Suppressor macrophage treated with lipopolysaccharide for 4 hours (primary cell): ENCODE results near the gene RUNX3.
"Not testable (repeated sequence)": the region's sequence is repeated elsewhere in the genome, so short reads cannot be mapped to it uniquely, and the experiment has no call there.

Experiments used
- DNase-seq: peaks from one replicate; pipeline ENCODE4 v3.0.0-alpha.2; 2020

RUNX3 gene

DNA sequence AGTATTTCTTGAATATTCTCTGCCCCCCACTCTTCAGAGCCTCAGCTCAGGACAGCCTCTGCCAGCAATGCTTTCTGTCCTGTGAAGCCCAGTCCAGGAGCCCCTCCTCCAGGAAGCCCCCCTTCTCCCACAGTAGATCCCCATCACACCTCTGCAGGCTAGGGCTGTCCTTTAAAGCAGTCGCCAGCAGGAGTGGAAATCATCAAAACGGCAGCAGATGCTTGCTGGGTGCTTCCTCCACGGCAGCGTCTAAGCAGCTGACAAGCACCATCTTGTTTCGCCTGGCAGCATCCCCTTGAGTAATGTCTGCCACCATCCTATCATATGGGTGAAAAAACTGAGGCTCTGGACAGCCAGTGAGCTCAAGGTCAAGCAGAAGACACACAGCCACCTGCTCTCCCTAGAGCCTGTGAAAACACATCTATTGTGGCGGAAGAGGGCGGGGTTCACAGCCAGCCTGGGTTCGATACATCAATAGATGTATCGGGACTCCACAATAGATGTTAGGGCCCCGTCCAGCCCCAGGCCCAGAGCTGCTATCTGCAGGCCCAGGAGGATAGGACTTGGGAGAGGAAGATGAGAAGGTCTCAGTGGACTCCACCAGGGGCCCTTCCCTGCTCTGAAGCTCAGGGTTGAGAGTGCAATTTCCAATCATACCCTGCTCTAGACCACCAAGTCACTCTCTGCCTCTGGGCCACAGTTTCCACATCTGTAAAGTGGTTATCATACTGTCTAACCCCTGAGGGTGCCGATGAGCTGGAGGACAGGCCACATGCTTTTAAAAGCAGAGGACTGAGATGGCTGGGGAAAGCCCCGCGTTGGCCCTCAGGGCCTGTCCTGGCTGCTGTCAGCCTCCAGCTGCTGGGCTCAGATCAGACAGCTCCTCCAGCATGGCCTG lies 17.5 kb downstream of the RUNX3 start:
- DNase-seq: no peak

DNA sequence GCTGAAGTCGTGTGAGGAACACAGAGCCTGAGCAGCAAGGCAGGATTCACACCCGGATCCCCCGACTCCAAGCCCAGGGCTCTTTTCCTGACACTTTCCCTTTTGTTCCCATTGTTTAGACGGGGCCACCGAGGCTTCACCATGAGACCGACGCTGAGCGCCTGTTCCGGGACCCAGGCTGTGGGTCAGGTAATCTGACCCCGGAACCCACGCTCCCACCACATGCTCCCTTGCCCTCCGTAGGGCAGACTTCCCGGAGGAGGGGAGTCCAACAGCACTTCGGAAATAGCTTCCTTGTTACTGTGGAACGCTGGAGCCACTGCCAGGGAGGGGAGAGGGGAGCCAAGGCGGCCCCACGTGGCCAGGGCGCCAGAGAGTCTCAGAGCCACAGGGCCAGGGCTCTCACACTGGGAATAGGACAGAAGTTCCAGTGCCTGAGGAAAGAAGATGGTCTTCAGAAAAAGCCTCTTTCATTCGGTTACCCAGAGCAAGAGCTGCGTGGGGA lies 18.4 kb downstream of the RUNX3 start:
- no peak for DNase-seq

DNA sequence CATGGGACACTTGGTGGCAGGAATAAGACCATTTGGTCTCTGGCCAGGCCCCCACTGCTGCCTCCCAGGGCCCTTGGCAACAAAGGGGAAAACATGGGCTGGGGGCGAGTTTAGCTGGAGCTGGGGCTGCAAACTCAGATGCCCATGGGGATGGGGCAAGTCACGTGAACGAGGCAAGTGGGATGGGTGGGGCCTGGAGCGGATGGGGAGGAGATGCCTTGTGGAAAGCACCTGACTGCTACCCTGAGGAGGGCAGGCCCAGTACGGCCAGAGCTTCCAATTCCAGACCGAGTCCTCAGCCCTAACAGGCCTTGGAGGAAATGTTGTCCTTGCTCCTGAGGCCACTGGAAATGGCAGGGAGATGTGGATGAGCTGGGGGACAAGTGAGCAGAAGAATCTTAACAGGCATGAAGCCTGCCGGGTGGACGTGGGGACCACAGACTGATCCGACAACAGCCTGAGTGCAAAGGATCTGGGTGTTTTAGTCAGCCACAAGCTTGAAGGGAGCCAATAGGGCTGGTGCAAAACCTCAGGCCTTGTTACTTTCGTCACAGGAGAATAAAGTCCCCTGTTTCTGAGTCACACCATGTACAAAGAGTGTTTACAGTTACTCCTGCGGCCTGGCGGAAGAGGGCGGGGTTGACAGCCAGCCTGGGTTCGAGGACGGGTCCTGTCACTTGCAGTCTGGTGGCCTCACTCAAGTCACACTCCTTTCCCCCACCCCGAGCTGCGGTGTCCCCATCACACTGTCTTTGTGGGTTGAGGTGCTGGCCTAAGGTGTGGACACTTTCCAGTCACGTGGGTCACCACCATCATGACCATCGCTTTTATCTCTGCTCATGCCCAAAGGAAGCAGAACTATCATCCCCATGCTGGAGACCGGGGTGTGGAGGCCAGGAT lies 19.1 kb downstream of the RUNX3 start:
- peak; percentile 57 for DNase-seq

DNA sequence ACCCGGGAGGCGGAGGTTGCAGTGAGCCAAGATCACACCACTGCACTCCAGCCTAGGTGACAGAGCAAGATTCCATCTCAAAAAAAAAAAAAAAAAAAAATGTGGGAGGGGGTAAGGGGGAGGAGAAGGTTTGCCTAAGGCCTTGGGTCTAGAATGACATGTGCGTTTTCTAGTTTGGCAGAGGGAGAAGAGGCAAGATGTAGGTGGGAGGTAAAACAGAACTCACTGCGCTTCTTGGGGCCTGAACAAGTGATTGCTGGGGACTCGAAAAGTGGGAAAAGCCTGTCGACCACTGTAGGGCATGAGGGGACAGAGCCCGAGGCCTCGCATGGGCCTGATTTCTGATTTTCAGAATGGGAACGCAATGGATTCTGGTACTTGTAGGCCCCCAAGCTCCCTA lies 19.9 kb downstream of the RUNX3 start:
- DNase-seq: no peak

DNA sequence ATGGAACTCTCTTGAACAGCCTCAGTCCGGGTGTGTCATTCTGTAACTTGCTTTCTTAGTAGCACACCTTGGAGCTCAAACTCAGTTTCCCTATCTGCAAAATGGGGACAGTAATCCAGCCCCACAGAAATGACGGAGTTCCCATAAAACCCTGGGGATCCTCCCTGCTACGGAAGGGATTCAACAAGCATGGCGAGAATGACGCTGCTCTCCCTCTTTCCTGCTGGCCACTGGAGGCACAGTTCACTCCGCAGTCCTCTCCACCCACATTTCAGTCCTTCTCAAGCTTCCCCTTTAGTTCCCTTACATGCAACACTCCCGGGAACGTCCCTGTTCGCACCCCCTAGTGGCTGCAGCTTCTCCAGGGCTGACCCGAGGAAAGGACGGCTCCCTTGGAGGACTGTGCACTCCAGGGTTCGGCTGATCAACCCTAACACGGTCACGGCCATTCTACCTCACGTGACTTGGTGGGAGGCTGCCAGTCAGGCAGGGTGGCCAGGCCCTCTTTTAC lies 20.6 kb downstream of the RUNX3 start:
- peak; percentile 87 for DNase-seq

DNA sequence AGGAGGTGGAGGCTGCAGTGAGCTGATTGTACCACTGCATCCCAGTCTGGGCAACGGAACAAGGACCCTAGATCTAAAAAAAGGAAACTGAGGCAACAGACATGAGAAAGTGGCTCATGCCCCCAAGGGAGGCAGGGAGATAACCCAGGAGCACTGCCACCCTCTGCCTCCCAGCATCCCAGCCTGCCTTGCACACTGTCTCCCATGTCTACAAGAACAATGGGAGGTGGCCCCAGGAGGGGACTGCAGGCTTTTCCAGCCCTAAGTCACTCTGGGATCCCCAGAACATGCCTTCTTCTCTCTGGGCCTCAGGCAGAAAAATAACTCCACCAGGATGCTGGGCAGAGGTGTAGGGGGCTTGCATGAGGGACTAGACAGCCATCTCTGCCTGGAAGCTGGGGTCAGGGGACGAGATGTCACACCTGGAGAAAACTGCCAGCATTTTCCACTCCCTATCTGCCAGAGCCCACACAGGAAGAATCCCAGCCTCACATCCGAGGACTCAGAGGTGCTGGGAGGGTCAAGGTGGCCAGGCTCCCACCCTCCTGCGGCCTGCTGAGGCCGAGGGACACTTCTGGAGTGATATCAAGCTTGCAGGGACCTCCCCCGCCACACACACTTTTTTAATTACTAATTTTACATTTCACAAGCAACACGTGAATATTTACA lies 21.4 kb downstream of the RUNX3 start:
- DNase-seq: no peak

DNA sequence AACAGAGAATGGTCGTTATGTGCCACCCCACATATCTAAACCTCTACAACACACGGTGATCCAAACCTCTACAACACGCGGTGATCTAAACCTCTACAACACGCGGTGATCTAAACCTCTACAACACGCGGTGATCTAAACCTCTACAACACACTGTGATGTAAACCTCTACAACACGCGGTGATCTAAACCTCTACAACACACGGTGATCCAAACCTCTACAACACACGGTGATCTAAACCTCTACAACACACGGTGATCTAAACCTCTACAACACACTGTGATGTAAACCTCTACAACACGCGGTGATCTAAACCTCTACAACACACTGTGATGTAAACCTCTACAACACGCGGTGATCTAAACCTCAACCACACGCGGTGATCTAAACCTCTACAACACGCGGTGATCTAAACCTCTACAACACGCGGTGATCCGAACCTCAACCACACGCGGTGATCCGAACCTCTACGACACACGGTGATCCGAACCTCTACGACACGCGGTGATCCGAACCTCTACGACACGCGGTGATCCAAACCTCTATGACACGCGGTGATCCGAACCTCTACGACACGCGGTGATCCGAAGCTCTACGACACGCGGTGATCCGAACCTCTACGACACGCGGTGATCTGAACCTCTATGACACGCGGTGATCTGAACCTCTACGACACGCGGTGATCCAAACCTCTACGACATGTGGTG lies 22.3 kb downstream of the RUNX3 start:
- DNase-seq: not testable (repeated sequence)

DNA sequence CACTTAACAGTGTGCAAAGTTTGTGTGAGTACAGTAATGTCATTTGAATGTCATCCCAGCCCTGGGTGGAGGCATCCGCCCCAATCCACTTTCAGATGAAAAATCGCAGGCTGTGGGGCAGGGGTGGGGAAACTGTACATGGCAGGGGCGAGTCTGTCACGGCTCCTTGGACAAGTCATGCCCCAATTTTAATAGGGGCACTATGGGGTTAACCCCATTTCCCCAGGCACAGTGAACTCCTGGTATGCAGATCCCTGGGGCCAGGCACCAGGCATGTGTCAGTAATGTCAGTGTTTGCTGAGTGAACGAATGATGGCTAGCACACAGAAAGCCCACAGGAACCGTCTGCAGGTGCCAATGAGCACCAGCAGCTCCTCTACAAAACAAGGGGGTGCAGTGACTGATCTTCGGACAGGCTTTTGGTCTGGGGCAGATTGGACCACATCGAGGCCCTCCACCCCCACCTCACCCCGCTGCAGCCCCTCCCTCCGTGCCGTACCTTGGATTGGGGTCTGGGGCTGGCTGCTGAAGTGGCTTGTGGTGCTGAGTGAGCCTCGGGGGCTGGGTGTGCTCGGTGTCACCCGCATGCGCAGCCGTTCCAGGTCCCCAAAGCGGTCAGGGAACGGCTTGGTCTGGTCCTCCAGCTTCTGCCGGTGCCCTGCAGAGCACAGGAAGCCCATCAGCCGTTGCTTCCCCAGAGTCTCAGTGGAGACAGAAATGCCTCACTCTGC lies 23.2 kb downstream of the RUNX3 start:
- no peak for DNase-seq

DNA sequence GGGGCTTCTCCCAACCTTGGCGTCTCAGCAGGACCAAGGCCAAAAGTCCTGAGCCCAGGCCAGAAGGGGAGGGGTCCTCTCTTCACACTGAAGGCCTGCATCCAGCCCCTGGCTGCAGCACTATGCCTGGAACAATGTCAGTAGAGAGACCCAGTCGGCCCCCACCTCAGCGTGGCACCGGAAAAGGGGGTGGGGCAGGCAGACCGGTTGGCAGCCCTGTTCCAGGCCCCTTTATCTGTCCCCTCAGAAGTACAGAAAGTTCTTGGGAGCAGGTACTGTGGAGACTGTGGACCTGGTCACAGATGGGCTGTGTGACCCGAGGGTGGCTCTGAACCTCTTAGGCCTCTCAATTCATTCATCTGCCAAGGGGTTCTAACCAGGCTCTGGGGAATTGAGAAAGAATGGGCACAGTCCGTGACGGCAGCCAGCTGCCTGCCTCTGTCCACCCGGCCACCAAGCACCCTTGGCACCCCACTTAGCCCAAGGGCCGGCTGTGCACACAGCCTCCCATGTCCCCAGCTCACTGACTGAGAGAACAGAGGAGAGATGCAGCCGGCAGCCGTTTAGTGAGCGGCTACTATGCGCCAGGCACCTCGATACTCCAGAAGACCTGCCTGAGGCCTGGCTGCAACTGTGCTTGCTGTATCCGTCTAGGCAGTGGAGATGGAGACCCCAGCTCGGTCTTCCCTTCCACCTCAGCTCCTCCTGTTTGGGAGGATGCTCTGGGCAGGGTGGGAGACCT lies 23.9 kb downstream of the RUNX3 start:
- no peak for DNase-seq

DNA sequence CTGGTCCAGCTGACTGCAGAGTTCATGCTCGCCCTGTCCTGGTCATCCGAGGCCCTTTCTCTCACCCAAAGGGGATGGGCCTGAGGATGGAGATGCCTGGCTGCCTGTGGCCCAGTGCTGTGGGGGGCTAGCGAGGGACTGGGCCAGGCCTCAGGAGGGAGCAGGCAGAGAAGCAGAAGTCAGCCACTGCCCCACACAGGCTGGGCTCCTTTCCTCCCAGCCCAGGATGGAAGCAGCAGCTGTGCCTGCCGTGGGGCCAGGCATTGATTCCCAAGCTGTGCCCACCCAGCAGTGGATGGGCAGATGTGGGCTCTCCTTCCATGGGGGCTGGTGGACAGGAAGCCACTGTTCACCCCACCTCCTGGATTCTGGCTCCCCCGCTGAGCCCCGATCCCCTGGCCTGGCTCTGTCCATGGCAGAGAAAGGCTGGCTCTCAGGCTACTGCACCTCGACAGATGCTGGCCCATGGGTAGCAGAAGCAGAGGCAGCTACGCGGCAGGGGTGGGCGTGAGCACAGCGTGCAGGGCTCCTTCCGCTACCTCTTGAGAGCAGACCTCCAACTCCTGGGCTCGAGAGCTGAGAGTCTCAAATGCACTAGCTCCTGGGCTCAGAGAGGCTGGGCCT lies 24.6 kb downstream of the RUNX3 start:
- no peak for DNase-seq

DNA sequence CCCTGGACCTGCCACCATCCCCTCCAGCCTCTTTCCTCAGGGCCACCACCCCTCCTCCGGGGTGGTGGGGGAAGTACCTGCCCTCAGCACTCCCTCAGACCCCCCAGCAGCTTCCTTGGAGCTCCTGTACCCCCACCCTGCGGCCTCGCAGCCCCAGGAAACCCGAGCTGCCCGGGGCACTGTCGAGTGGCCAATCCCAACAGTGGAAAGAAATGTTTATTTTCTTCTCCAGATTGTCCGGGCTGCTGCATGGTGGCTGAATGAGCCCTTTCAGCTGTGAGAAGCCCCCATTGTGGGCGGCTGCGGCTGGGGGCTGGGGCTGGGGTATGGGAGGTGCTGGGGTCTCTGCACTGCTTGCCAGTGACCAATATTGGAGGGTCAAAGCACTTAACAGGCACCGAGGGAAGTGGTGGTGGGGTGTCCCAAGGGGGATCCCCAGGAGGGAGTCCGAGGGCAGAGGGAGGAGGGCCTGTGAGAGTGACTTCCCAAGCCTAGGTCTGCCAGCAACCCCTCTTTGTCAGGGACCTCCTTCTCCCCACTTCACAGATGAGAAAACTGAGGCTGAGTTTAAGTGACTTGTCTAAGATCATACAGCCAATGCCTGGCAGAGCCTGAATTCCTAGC lies 25.2 kb downstream of the RUNX3 start:
- DNase-seq: no peak

DNA sequence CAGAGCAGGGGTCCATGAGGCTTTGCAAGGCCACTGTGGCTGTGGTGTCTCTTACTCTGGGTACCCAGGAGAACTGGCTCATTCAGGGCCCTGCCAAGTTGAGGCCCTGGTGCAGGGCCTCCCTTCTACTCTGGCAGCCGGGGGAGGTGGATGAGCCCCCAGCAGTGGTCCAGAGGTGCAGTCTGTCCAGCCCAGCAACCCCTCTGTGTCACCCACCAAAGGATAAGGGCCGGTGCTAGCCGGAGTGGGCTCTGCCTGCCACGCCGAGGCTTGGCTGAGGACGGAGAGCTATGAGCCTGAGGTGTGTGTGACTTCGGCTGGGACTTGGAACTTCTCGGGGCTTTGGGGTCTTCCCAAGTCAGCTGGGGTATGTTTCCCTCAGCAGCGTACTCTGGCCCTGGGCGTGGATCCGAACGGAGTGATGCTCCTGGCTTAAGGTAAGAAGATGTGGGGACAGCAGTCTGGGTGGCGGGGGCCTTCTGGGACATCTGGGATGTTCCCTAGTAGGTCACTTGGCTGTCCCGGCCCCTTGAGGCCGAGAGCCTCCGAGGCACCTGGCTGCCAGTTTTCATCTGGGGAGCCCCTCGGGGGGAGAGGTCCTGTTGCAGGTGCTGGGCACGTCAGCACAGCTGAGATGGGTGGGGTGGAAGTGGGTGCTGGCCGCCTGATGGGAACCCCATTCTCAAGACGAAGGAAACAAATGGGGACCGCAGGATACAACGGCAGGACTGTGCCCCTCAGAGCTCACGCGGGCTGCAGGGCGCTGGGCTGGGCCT lies 25.9 kb downstream of the RUNX3 start:
- DNase-seq: no peak

DNA sequence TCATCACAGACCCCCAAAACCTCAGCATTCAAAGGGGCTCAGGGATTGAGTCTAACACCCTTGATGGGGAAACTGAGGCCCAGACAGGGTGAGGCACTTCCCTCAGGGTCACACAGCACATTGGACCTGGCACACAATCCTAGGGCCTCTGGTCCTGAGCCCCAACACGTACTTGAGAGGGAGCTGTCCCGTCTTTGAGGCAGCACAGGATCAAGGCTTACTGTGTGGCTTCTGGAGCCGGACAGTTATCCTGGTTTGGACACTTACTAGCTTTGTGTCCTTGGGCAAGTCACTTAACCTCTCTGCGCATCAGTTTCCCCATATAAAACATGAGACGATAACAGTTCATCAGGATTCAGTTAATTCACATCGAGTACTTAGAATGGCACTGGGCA lies 26.5 kb downstream of the RUNX3 start:
- DNase-seq: no peak

DNA sequence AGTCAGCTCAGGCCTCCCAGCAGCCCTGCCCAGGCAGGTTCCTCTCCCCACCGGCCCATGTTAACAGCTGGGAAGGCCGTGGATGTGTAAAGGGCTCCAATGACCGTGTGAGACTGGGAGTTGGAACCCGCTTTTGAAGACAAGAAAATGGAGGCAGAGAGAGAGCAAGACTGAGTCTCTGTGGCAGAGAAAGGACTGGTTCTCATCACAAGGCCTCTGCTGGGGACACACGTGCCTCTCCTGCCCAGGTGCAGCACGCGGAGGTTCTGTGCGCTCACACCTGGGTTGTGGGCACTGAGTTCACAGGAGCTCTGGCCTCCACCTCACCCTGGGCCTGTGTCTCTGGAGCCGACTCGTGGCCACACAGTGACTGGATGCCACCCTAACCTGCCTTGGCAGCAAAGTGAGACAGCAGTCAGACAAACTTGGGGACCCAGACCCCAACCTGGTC lies 27.0 kb downstream of the RUNX3 start:
- no peak for DNase-seq

DNA sequence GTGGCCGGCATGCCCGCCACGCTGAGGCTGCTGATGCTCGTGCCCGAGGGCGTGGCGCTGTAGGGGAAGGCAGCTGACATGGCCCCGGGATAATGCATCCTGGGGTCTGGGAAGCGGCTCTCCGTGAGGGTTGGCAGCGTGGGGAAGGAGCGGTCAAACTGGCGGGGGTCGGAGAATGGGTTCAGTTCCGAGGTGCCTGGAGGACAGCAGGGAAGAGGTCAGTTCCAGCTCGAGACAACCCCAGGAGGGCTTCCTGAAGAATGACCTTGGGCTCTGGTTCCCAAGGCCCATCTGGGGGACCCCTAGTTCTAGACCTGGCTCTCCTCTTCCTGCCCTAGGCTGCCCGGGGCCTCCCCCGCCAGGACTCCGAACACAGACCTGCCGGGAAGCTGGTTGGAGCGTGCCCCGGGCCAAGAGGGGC lies 27.6 kb downstream of the RUNX3 start:
- DNase-seq: no peak

DNA sequence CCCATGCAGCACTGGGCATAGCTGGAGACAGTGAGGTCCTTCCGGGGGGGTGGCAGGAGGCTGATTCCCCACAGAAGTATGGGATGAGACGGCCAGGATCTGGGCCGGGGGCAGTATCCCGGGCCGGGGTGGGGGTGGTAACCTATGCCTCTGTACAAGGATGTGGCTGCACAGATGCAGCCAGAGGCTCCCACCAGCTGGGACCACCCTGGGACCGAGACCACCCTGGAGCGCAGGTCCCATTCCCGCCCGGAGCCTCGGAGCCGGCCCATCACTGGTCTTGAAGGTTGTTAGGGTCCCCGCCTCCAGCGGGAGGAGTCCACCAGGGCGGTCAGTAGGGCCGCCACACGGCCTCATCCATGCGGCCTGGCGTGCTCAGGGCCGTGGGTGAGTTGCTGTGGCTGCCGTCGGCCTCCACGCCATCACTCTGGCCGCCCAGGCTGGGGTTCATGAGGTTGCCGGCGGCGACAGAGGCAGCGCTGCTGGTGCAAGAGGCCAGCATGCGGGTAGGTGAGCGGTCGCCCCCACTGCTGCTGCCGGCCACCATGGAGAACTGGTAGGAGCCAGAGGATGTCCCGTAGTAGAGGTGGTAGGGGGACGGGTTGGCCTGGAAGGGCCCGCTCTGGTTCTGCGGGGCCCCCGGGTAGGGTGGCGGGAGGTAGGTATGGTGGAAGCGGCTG lies 28.1 kb downstream of the RUNX3 start:
- no peak for DNase-seq

DNA sequence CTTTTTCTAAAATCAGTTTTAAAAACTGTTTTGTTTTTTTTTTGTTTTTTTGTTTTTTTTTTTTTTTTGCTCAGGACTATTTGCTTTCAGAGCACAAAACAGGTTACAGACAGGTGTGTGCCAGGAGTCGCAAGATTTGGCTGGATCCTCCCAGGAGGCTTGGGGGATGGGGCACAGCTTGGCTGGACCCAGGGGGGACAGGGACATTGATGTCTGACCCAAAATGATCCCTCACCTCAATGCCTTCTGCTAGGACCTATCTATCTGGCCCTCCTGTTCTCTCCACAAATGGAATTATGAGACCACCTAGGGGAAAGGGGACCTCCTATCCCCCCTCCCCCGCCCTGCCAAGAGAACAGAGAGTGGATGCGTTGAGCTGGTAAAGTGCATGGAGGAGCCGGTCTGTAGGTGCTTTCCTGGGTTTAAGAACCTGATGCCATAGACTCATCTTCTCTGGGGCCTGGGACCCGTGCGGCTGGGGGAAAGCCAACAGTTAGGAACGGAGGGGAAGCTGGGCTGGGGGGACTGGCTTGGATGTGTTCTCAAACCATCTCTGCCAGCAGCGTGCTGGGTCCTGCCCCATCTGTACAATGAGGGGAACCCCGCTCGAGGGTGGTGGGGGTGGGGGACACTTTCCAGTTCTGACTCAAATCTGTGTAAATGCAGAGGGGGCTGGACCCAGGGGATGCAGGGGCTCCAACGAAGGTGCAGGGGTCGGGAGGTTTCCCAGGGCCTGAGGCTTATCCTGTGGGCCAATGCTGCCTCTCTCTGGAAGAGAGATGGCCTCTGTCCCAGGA lies 28.9 kb downstream of the RUNX3 start:
- no peak for DNase-seq
